Gastroesophageal sphincter (tissue), 4 donors: ENCODE data around the gene FGGY. TPM values are rescaled to one million over a fixed set of nuclear protein-coding genes. Genes with fewer than 3 reads are reported as not detected.

Experiments used
- ATAC-seq: fragments of 150-250 bp; one replicate; pipeline ENCODE4 v1.9.1; 2016; ENCODE audit warnings: mild to moderate bottlenecking, moderate library complexity
- H3K27ac ChIP-seq, 4 donors: fragments of 200-600 bp; sonication (generic) in 3 of 4; 1 replicate in 3 of 4; 2 replicates in 1 of 4; pipeline ENCODE4 v1.5.1; 2016 to 2019
- H3K27me3 ChIP-seq: fragments of 200-600 bp; sonication (generic); one replicate; pipeline ENCODE4 v1.5.1; 2019
- H3K36me3 ChIP-seq, 2 donors: fragments of 200-600 bp; sonication (generic); one replicate each; pipeline ENCODE4 v1.5.1; 2019; ENCODE audit warnings: control low read depth in 1 of 2
- H3K4me1 ChIP-seq, 3 donors: fragments of 200-600 bp; sonication (generic); 1 replicate in 2 of 3; 2 replicates in 1 of 3; pipeline ENCODE4 v1.5.1; 2016 to 2019; ENCODE audit warnings: control low read depth in 2 of 3
- H3K4me3 ChIP-seq, 2 donors: fragments of 200-600 bp; sonication (generic); one replicate each; pipeline ENCODE4 v1.5.1; 2019; ENCODE audit warnings: mild to moderate bottlenecking in 1 of 2, moderate library complexity in 1 of 2
- H3K9me3 ChIP-seq, 3 donors: fragments of 200-600 bp; sonication (generic); one replicate each; pipeline ENCODE4 v1.5.1; 2017 to 2019; ENCODE audit warnings: control low read depth in 2 of 3
- EP300 ChIP-seq: sonication (generic); formaldehyde crosslinking; IDR thresholded peaks from one replicate; pipeline ENCODE4 v1.6.1; 2017; ENCODE audit warnings: antibody characterized with exemption, mild to moderate bottlenecking
- POLR2A ChIP-seq, 2 donors: fragments of 450-650 bp; IDR thresholded peaks; one replicate each; pipeline ENCODE4 v1.6.1; 2017; ENCODE audit warnings: antibody characterized with exemption in 2 of 2, mild to moderate bottlenecking in 2 of 2, moderate library complexity in 1 of 2
- POLR2AphosphoS5 ChIP-seq: sonication (generic); formaldehyde crosslinking; IDR thresholded peaks from one replicate; pipeline ENCODE4 v1.6.1; 2017; ENCODE audit warnings: antibody characterized with exemption
- WGBS, 2 donors: methylation state at CpG; one replicate each; pipeline ENCODE4 v1.1.5; 2018; ENCODE audit warnings: low coverage in 1 of 2; 5-methylcytosine and 5-hydroxymethylcytosine counted together
- total RNA-seq, 4 donors: library from RNA; depleted of rRNA; stranded (reverse); fragments of >200 nt; gene quantifications; one replicate each; pipeline ENCODE4 v1.1.0, GENCODE V29; 2016
- TF ChIP-seq, protein P1 (sequence below), 4 experiments: fragments of 200-600 bp in 2 of 4; fragments of 450-650 bp in 2 of 4; sonication (generic) in 1 of 4; IDR thresholded peaks; one replicate each; pipeline ENCODE4 v1.5.1; 2017 to 2019; ENCODE audit warnings: antibody characterized with exemption in 4 of 4, mild to moderate bottlenecking in 2 of 4, moderate library complexity in 2 of 4

FGGY gene
- total RNA-seq, 4 donors from 2014 or later = 19.0 to 29.6 (median 25.2) TPM

DNA sequence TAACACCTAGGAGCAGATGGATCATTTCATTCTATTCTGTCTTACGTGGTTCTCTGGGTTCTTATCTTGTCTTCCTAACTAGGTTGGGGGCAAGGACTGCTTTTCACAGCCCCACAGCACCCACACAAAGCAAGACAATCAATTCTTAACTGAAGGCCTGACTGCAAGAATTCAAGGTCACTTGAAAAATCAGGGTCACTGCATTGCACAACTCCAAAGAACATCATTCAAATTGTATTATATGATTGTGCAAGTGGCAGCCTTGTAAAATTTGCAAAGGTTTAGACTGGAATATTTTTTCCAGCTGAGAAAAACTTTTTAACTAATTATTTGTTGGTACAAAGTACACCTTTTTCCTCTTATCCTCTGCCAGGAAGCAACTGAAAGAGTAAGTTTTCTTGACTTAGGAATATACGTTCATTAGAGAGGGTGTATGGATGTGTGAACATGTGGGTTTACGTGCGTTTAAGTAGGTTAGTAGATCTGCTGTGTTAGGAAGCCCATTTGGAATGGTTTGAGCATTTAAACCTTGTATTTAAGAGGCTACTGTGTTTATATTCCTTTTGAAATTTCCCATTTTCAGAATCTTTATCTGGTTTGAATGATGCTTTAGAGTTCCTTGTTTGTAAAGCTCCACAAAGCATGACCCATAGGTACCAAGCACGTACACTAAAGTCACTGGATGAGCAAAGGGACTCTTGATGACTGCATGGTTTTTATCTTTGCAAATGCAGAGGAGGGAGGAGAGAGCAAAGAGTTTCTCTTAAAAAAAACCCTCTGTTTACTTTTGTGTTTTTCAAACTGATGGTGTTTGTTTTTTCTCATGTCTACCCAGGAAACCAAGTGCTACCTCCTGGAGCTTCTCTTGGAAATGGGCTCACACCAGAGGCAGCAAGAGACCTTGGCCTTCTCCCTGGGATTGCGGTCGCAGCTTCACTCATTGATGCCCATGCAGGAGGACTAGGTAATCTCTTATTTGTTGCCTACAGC lies 214.9 kb downstream of the FGGY start:
- Histone ChIP-seq H3K4me1 (peaks cover 4 to 37% (median 12%) of the 10 kb centered on the region in 3 donors), H3K4me3 (no peak overlapping the region), H3K27me3 (no peaks in the 10 kb centered on the region), H3K27ac (peak overlapping the region in 1 of 4 donors; percentile 39), H3K9me3 (no peaks in the 10 kb centered on the region), H3K36me3 (no peaks in the 10 kb centered on the region)
- TF ChIP-seq POLR2AphosphoS5 = peak; percentile 44
- TF ChIP-seq, protein P1, sequence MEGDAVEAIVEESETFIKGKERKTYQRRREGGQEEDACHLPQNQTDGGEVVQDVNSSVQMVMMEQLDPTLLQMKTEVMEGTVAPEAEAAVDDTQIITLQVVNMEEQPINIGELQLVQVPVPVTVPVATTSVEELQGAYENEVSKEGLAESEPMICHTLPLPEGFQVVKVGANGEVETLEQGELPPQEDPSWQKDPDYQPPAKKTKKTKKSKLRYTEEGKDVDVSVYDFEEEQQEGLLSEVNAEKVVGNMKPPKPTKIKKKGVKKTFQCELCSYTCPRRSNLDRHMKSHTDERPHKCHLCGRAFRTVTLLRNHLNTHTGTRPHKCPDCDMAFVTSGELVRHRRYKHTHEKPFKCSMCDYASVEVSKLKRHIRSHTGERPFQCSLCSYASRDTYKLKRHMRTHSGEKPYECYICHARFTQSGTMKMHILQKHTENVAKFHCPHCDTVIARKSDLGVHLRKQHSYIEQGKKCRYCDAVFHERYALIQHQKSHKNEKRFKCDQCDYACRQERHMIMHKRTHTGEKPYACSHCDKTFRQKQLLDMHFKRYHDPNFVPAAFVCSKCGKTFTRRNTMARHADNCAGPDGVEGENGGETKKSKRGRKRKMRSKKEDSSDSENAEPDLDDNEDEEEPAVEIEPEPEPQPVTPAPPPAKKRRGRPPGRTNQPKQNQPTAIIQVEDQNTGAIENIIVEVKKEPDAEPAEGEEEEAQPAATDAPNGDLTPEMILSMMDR (IDR thresholded peaks at IDR 0.05) = no peak
- WGBS, 2 donors = 89 to 93% methylated on average over 6 to 7 of the region's 7 CpGs
- ATAC-seq = peak; percentile 39

DNA sequence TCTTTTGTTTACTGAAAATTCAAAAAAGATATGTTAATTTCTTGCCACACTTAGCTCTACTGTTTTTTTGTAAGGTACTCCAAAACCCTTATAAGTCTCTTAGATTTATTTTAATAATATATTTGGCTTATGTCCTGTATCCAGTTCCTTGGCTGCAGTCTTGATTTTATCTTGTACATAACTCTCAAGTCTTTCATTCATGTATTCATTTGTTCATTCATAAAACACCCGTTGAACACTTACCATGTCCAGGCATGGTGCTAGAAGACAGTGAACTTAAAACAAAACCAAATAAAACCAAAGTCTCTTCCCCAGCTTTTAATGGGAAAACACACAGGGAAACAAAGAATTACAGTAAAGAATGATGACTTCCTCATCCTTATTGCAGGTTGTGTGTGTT lies 215.8 kb downstream of the FGGY start:
- TF ChIP-seq POLR2A (IDR thresholded peaks at IDR 0.05) (no peak), POLR2AphosphoS5 (no peak)
- no peak for ATAC-seq
- Histone ChIP-seq H3K27ac (no peak overlapping the region), H3K4me3 (no peak overlapping the region), H3K36me3 (no peaks in the 10 kb centered on the region), H3K4me1 (peaks cover 5 to 43% (median 12%) of the 10 kb centered on the region in 3 donors), H3K9me3 (no peaks in the 10 kb centered on the region), H3K27me3 (no peaks in the 10 kb centered on the region)
- WGBS, 2 donors = 30 to 33% methylated on average over 1 of the region's 1 CpG

DNA sequence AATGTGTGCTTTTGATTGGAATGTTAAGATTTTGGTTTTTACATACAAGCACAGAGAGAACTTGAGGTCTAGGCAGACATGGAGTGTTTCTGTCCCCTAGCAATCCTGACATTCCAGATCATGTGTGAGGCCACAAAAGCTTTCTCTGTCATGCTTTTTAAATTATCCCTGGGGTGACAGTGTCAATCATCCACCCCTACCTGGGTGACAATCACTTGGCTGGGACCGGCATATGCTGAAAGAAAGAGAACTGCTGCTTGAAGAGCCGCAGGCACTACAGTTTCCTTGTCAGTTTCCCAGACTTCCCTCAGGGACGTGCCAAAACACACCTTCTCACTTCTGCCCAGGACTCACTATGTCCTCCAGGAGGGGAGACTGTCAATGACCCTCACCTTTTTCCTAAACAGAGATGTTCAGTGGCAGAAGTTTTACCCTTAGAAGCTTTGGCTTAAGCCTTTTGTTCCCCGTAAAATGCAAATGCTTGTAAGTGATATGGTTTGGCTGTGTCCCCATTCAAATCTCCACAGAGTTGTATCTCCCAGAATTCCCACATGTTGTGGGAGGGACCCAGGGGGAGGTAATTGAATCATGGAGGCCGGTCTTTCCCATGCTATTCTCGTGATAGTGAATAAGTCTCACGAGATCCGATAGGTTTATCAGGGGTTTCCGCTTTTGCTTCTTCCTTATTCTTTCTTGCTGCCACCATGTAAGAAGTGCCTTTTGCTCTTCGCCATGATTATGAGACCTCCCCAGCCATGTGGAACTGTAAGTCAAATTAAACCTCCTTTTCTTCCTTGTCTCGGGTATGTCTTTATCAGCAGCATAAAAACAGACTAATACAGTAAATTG lies 217.4 kb downstream of the FGGY start:
- no peak overlapping the region for H3K27ac ChIP-seq
- no peaks in the 10 kb centered on the region for H3K36me3 ChIP-seq
- ATAC-seq = no peak
- TF ChIP-seq POLR2A (IDR thresholded peaks at IDR 0.05) = no peak
- no peak for TF ChIP-seq EP300
- TF ChIP-seq, protein P1 (IDR thresholded peaks at IDR 0.05) = no peak
- no peak for TF ChIP-seq POLR2AphosphoS5
- 94 to 96% methylated on average over 6 to 8 of the region's 11 CpGs for WGBS, 2 donors
- H3K4me3 ChIP-seq = no peak overlapping the region
- no peaks in the 10 kb centered on the region for H3K27me3 ChIP-seq
- peaks cover 5 to 34% (median 12%) of the 10 kb centered on the region in 3 donors for H3K4me1 ChIP-seq
- no peaks in the 10 kb centered on the region for H3K9me3 ChIP-seq

DNA sequence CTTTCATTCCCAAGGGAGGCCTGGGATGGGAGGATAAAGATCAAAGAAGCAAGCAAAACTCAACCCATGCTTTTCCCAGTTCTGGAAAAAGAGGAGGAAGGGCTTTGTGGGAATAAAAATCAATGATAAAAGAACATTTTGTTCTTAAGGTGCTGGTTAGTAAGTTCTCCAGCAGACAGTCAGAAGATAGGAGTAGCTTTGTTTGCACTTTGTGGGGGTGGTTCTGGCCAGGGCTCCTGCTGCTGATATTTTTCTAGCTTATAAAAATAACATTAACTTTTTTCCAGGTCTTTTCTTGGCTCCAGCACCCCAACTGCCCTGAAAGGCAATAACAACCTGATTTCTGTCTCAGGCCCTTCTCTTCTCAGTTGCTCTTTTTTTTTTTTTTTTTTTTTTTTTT lies 220.0 kb downstream of the FGGY start:
- H3K9me3 ChIP-seq = no peaks in the 10 kb centered on the region
- no peaks in the 10 kb centered on the region for H3K36me3 ChIP-seq
- TF ChIP-seq EP300 = no peak
- TF ChIP-seq, protein P1 (IDR thresholded peaks at IDR 0.05) = peak in 1 of 4 experiments; percentile 9
- peak; percentile 35 for TF ChIP-seq POLR2AphosphoS5
- TF ChIP-seq POLR2A (IDR thresholded peaks at IDR 0.05) = no peak
- H3K4me3 ChIP-seq = no peak overlapping the region
- peaks cover 7 to 40% (median 20%) of the 10 kb centered on the region in 3 donors for H3K4me1 ChIP-seq
- H3K27ac ChIP-seq = peak overlapping the region; percentile 50 to 84 (median 69)
- ATAC-seq = peak; percentile 49
- no peaks in the 10 kb centered on the region for H3K27me3 ChIP-seq

DNA sequence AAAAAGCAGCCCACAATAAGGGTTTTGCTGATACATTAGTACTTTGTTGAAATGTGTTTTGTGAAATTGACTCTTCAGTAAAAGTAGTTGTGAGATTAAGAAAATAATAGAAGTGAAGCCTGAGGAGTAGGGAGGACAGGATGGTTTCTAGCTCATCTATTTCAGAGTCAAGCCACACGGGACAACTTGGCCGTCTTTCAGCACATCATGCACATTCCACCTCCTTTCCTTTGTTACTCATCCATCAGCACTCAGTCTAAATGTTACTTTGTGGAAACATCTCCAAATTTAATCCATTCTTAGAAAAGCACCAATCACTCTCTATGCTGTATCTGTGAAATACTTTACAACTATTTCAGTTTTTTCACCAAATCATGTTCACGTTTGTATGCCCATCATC lies 223.3 kb downstream of the FGGY start:
- WGBS, 2 donors = 17 to 31% methylated on average over 2 to 3 of the region's 3 CpGs
- TF ChIP-seq POLR2AphosphoS5 (no peak), EP300 (no peak), POLR2A (IDR thresholded peaks at IDR 0.05) (no peak)
- TF ChIP-seq, protein P1 (IDR thresholded peaks at IDR 0.05) = no peak

More for the DNA sequence above, 223.3 kb downstream of the FGGY start:
- H3K4me3 ChIP-seq = no peak overlapping the region
- no peak for ATAC-seq
- H3K27me3 ChIP-seq = no peaks in the 10 kb centered on the region
- peak overlapping the region in 3 of 4 donors; percentile 53 to 77 (median 76) for H3K27ac ChIP-seq
- peaks cover 9 to 38% (median 18%) of the 10 kb centered on the region in 3 donors for H3K4me1 ChIP-seq
- peaks cover 0 to 4% of the 10 kb centered on the region in 2 donors for H3K36me3 ChIP-seq
- no peaks in the 10 kb centered on the region for H3K9me3 ChIP-seq
